Measurements from ENCODE around the gene DNM1. TPM values are rescaled to one million over a fixed set of nuclear protein-coding genes. Genes with fewer than 3 reads are reported as not detected.

The DNM1 gene
- polyA plus RNA-seq, 3 donors: 0.05 to 4.9 (median 0.56) TPM

DNA sequence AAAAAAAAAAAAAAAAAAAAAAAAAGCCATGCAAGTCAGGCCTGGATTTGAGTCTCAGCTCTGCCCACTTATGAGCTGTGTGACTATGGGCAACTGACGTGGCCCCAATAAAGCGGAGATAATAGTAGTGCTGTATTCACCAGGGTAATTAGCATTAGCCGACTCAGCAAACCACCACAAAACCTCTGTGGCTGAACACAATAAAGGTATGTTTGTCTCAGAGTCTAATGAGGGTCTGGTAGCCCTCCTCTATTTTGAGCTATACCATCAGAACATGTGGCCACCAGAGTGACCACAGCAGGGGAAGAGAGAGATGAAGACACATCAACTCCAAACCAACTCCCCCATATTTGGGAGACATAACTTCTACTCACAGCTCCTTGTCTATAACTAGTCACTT is 88.8 kb downstream of the DNM1 start:
- Histone ChIP-seq H3K9ac (ENCODE audit: insufficient read depth, low read length, poor library complexity, severe bottlenecking) (no peak overlapping the region), H3K27me3 (ENCODE audit: control insufficient read depth in 2 of 2, insufficient read depth in 2 of 2, low read length in 2 of 2) (no peaks in the 10 kb centered on the region), H3K27ac (ENCODE audit: low read depth in 1 of 2, low read length in 2 of 2) (no peak overlapping the region), H3K4me1 (ENCODE audit: control insufficient read depth in 1 of 2, insufficient read depth in 2 of 2, low read length in 2 of 2) (no peaks in the 10 kb centered on the region), H4K20me1 (ENCODE audit: insufficient read depth, low read length) (no peaks in the 10 kb centered on the region), H3K4me3 (replicated peaks in 1 of 3; ENCODE audit: low read depth in 2 of 3, low read length in 3 of 3) (no peak overlapping the region), H2AFZ (ENCODE audit: insufficient read depth, low read depth, low read length, poor library complexity, severe bottlenecking) (no peak overlapping the region), H3K4me2 (replicated peaks; ENCODE audit: extremely low read depth, low read length, poor library complexity, severe bottlenecking) (no peak overlapping the region), H3K9me3 (replicated peaks in 1 of 2; ENCODE audit: control insufficient read depth in 1 of 2, insufficient read depth in 1 of 2, low read length in 2 of 2) (no peaks in the 10 kb centered on the region), H3K79me2 (ENCODE audit: insufficient read depth, low read length) (no peaks in the 10 kb centered on the region), H3K36me3 (replicated peaks in 1 of 2; ENCODE audit: control insufficient read depth in 1 of 2, insufficient read depth in 2 of 2, low read length in 2 of 2) (no peaks in the 10 kb centered on the region)
- WGBS (ENCODE audit: insufficient coverage): no CpG with 5 or more reads among the region's 3 CpGs
- intact Hi-C loops (cut with micrococcal nuclease): loop anchor here in 1 of 2 donors (10.0 kb wide), 1 partner anchor 123 kb away; no protein-coding TSS in a partner anchor
- H3K4me1 Mint-ChIP-seq: no peaks in the 10 kb centered on the region
- peaks cover 7 to 20% of the 10 kb centered on the region in 2 donors for H3K36me3 Mint-ChIP-seq
- H3K4me3 Mint-ChIP-seq: no peak overlapping the region
- H3K27me3 Mint-ChIP-seq (ENCODE audit: low read depth in 3 of 3): no peaks in the 10 kb centered on the region
- no peak for DNase-seq
- H3K9me3 Mint-ChIP-seq: no peaks in the 10 kb centered on the region
- TF ChIP-seq, protein P1, sequence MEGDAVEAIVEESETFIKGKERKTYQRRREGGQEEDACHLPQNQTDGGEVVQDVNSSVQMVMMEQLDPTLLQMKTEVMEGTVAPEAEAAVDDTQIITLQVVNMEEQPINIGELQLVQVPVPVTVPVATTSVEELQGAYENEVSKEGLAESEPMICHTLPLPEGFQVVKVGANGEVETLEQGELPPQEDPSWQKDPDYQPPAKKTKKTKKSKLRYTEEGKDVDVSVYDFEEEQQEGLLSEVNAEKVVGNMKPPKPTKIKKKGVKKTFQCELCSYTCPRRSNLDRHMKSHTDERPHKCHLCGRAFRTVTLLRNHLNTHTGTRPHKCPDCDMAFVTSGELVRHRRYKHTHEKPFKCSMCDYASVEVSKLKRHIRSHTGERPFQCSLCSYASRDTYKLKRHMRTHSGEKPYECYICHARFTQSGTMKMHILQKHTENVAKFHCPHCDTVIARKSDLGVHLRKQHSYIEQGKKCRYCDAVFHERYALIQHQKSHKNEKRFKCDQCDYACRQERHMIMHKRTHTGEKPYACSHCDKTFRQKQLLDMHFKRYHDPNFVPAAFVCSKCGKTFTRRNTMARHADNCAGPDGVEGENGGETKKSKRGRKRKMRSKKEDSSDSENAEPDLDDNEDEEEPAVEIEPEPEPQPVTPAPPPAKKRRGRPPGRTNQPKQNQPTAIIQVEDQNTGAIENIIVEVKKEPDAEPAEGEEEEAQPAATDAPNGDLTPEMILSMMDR (IDR thresholded peaks at IDR 0.05): no peak
- H3K27ac Mint-ChIP-seq: no peak overlapping the region

GRCh38 chr9:128293091-128293490 is 89.9 kb downstream of the DNM1 start:
- H3K9me3 Mint-ChIP-seq: no peaks in the 10 kb centered on the region
- peaks cover 3 to 15% of the 10 kb centered on the region in 2 donors for H3K36me3 Mint-ChIP-seq
- WGBS (ENCODE audit: insufficient coverage): 100% methylated on average over 1 of the region's 4 CpGs
- H3K4me3 ChIP-seq (replicated peaks in 1 of 3; ENCODE audit: low read depth in 2 of 3, low read length in 3 of 3): no peak overlapping the region
- no peak overlapping the region for H3K27ac Mint-ChIP-seq
- no peaks in the 10 kb centered on the region for H3K27me3 Mint-ChIP-seq (ENCODE audit: low read depth in 3 of 3)
- TF ChIP-seq, protein P1 (IDR thresholded peaks at IDR 0.05): no peak
- H3K27ac ChIP-seq (ENCODE audit: low read depth in 1 of 2, low read length in 2 of 2): no peak overlapping the region
- H3K9ac ChIP-seq (ENCODE audit: insufficient read depth, low read length, poor library complexity, severe bottlenecking): no peak overlapping the region
- no peak overlapping the region for H2AFZ ChIP-seq (ENCODE audit: insufficient read depth, low read depth, low read length, poor library complexity, severe bottlenecking)
- intact Hi-C loops (cut with micrococcal nuclease): loop anchor here in 1 of 2 donors (10.0 kb wide), 1 partner anchor 122 kb away; no protein-coding TSS in a partner anchor
- no peaks in the 10 kb centered on the region for H3K4me1 ChIP-seq (ENCODE audit: control insufficient read depth in 1 of 2, insufficient read depth in 2 of 2, low read length in 2 of 2)
- H3K9me3 ChIP-seq (replicated peaks in 1 of 2; ENCODE audit: control insufficient read depth in 1 of 2, insufficient read depth in 1 of 2, low read length in 2 of 2): no peaks in the 10 kb centered on the region
- no peak overlapping the region for H3K4me2 ChIP-seq (replicated peaks; ENCODE audit: extremely low read depth, low read length, poor library complexity, severe bottlenecking)
- DNase-seq: no peak
- H3K27me3 ChIP-seq (ENCODE audit: control insufficient read depth in 2 of 2, insufficient read depth in 2 of 2, low read length in 2 of 2): no peaks in the 10 kb centered on the region
- H3K4me3 Mint-ChIP-seq: no peak overlapping the region
- no peaks in the 10 kb centered on the region for H3K36me3 ChIP-seq (replicated peaks in 1 of 2; ENCODE audit: control insufficient read depth in 1 of 2, insufficient read depth in 2 of 2, low read length in 2 of 2)
- H4K20me1 ChIP-seq (ENCODE audit: insufficient read depth, low read length): no peaks in the 10 kb centered on the region
- no peaks in the 10 kb centered on the region for H3K79me2 ChIP-seq (ENCODE audit: insufficient read depth, low read length)
- H3K4me1 Mint-ChIP-seq: no peaks in the 10 kb centered on the region
